CD14-positive monocyte (primary cell): ENCODE data around the gene DMXL2. TPM values are rescaled to one million over a fixed set of nuclear protein-coding genes. Genes with fewer than 3 reads are reported as not detected.
A peak's percentile ranks its signal among the peaks of the same experiment; 100 is the strongest.

Source experiments
- DNase-seq, 3 donors: peaks; one replicate each; pipeline ENCODE4 v3.0.0-alpha.2; 2011 to 2022
- H2AFZ ChIP-seq: 2 replicates; pipeline ENCODE4 v1.6.0; 2012; ENCODE audit warnings: mild to moderate bottlenecking, low read depth, low read length, inconsistent platforms; ENCODE audit not compliant: insufficient read depth, poor library complexity, severe bottlenecking
- H3K27ac ChIP-seq, 2 donors: 1 replicate in 1 of 2; 2 replicates in 1 of 2; pipeline ENCODE4 v1.5.1; 2012 to 2013; ENCODE audit warnings: low read length in 2 of 2, control low read depth in 1 of 2, inconsistent platforms in 1 of 2, low read depth in 1 of 2, mild to moderate bottlenecking in 1 of 2
- H3K27me3 ChIP-seq, 2 donors: one replicate each; pipeline versions ENCODE4 v1.6.0 to v1.6.1; 2011 to 2013; ENCODE audit warnings: low read length in 2 of 2; ENCODE audit not compliant: control insufficient read depth in 2 of 2, insufficient read depth in 2 of 2
- H3K36me3 ChIP-seq, 2 donors: replicated peaks in 1 of 2; 1 replicate in 1 of 2; 2 replicates in 1 of 2; pipeline versions ENCODE4 v1.5.1 to v1.6.1; 2012 to 2013; ENCODE audit warnings: low read length in 2 of 2, control low read depth in 1 of 2, inconsistent platforms in 1 of 2, mild to moderate bottlenecking in 1 of 2; ENCODE audit not compliant: insufficient read depth in 2 of 2, control insufficient read depth in 1 of 2
- H3K4me1 ChIP-seq, 2 donors: 1 replicate in 1 of 2; 2 replicates in 1 of 2; pipeline versions ENCODE4 v1.5.1 to v1.6.1; 2012 to 2013; ENCODE audit warnings: low read length in 2 of 2, control low read depth in 1 of 2, inconsistent platforms in 1 of 2, mild to moderate bottlenecking in 1 of 2, moderate library complexity in 1 of 2; ENCODE audit not compliant: insufficient read depth in 2 of 2, control insufficient read depth in 1 of 2
- H3K4me2 ChIP-seq: replicated peaks from 2 replicates; pipeline ENCODE3; 2012; ENCODE audit warnings: low read length, moderate library complexity, mild to moderate bottlenecking; ENCODE audit not compliant: poor library complexity, severe bottlenecking; ENCODE audit errors: extremely low read depth
- H3K4me3 ChIP-seq, 3 experiments: fragments of 200-600 bp in 1 of 3; sonication (generic) in 1 of 3; replicated peaks in 1 of 3; 1 replicate in 2 of 3; 2 replicates in 1 of 3; pipeline ENCODE4 v1.5.1; 2011 to 2013; ENCODE audit warnings: low read length in 3 of 3, mild to moderate bottlenecking in 3 of 3, control low read depth in 2 of 3, low read depth in 2 of 3, inconsistent platforms in 1 of 3, moderate library complexity in 1 of 3
- H3K79me2 ChIP-seq: 2 replicates; pipeline ENCODE4 v1.6.0; 2012; ENCODE audit warnings: mild to moderate bottlenecking, control low read depth, inconsistent platforms, low read length, moderate library complexity; ENCODE audit not compliant: insufficient read depth
- H3K9ac ChIP-seq: 2 replicates; pipeline ENCODE4 v1.6.0; 2017; ENCODE audit warnings: low read length, mild to moderate bottlenecking; ENCODE audit not compliant: insufficient read depth, poor library complexity, severe bottlenecking
- H3K9me3 ChIP-seq, 2 donors: replicated peaks in 1 of 2; 1 replicate in 1 of 2; 2 replicates in 1 of 2; pipeline versions ENCODE4 v1.5.1 to v1.6.1; 2012 to 2013; ENCODE audit warnings: low read length in 2 of 2, control low read depth in 1 of 2; ENCODE audit not compliant: control insufficient read depth in 1 of 2, insufficient read depth in 1 of 2
- H4K20me1 ChIP-seq: 2 replicates; pipeline ENCODE4 v1.6.0; 2012; ENCODE audit warnings: mild to moderate bottlenecking, low read length, control low read depth, moderate library complexity; ENCODE audit not compliant: insufficient read depth
- H3K27ac Mint-ChIP-seq, 7 donors: one replicate each; pipeline ENCODE4 v1.8.0; 2020; ENCODE audit warnings: mild to moderate bottlenecking in 7 of 7, mixed read lengths in 7 of 7, moderate library complexity in 6 of 7, inconsistent platforms in 2 of 7
- H3K27me3 Mint-ChIP-seq, 3 donors: one replicate each; pipeline ENCODE4 v1.8.0; 2021 to 2022; ENCODE audit warnings: low read depth in 3 of 3, mild to moderate bottlenecking in 3 of 3, mixed read lengths in 3 of 3, moderate library complexity in 3 of 3, inconsistent platforms in 1 of 3
- H3K36me3 Mint-ChIP-seq, 2 donors: one replicate each; pipeline ENCODE4 v1.8.0; 2020; ENCODE audit warnings: mixed read lengths in 2 of 2, inconsistent platforms in 1 of 2, mild to moderate bottlenecking in 1 of 2
- H3K4me1 Mint-ChIP-seq: one replicate; pipeline ENCODE4 v1.8.0; 2020; ENCODE audit warnings: mild to moderate bottlenecking, mixed read lengths
- H3K4me3 Mint-ChIP-seq, 2 donors: one replicate each; pipeline ENCODE4 v1.8.0; 2020; ENCODE audit warnings: mild to moderate bottlenecking in 2 of 2, mixed read lengths in 2 of 2, moderate library complexity in 1 of 2
- H3K9me3 Mint-ChIP-seq, 7 donors: one replicate each; pipeline ENCODE4 v1.8.0; 2020 to 2022; ENCODE audit warnings: mixed read lengths in 7 of 7, mild to moderate bottlenecking in 6 of 7, moderate library complexity in 6 of 7, inconsistent platforms in 2 of 7
- CTCF ChIP-seq: fragments of 200-600 bp; IDR thresholded peaks from one replicate; pipeline ENCODE4 v1.8.0; 2022; ENCODE audit warnings: antibody characterized with exemption, mild to moderate bottlenecking
- WGBS: methylation state at CpG from one replicate; pipeline ENCODE4 v1.1.5; 2013; ENCODE audit warnings: missing lambda C conversion rate; ENCODE audit not compliant: insufficient coverage; 5-methylcytosine and 5-hydroxymethylcytosine counted together
- intact Hi-C, 2 donors: fragments of 100-400 bp; cut with micrococcal nuclease; formaldehyde crosslinking; loops; one replicate each; pipeline versions ENCODE4 v1.15.0 to v1.15.1; 2023
- polyA minus RNA-seq: library from RNA; depleted of rRNA, polyadenylated mRNA; stranded (reverse); fragments of >200 nt; gene quantifications from 2 replicates; pipeline ENCODE4 v1.2.3, GENCODE V29; 2012
- polyA plus RNA-seq, 3 donors: library from polyadenylated mRNA; depleted of rRNA in 1 of 3; unstranded in 2 of 3; stranded (reverse) in 1 of 3; fragments of 300-500 nt in 2 of 3; fragments of >200 nt in 1 of 3; fragmentation: Illumina TruSeq in 2 of 3; gene quantifications; 1 replicate in 2 of 3; 2 replicates in 1 of 3; pipeline ENCODE4 v1.2.3, GENCODE V29; 2012 to 2021
- total RNA-seq, 12 experiments: library from RNA in 1 of 12; stranded (reverse) in 1 of 12; fragments of 120-200 nt in 1 of 12; gene quantifications; one replicate each; pipeline ENCODE4 v1.2.4 and lab custom pipeline; 2013 to 2026; ENCODE audit warnings: mixed read lengths in 6 of 12, inconsistent platforms in 1 of 12

Gene DMXL2
- total RNA-seq (2013) = 295 TPM
- 100 to 1,000 TPM in 1 of 3 donors, 10 to 100 TPM in 2; 29.1 to 449 (median 45.5) TPM for polyA plus RNA-seq
- 131 and 136 TPM in 2 replicates for polyA minus RNA-seq
- 568 to 2,027 (median 988) reads per million in 11 experiments for total RNA-seq (lab: John Stamatoyannopoulos, UW)

- H3K27ac Mint-ChIP-seq = peak within 1 kb of the TSS; percentile 98 to 100 (median 99)
Measured at GRCh38 chr15:51622604-51623370, at the start of gene DMXL2. DMXL2 (minus strand) TSS chr15:51622771; CDS start chr15:51622545, 226 bp downstream.

More at GRCh38 chr15:51622604-51623370, at the start of gene DMXL2:
- Histone ChIP-seq H3K9me3 (no peaks in the 10 kb centered on the region), H3K36me3 (no peaks in the 10 kb centered on the region), H4K20me1 (peaks cover 15% of the 10 kb centered on the region), H3K27ac (peak within 1 kb of the TSS; percentile 98 to 100), H3K4me3 (peak within 1 kb of the TSS; percentile 78 to 99 (median 95)), H3K27me3 (no peaks in the 10 kb centered on the region), H2AFZ (peak within 1 kb of the TSS; percentile 62), H3K4me2 (peak within 1 kb of the TSS; percentile 92), H3K79me2 (peaks cover 55% of the 10 kb centered on the region), H3K4me1 (peaks cover 54 to 76% of the 10 kb centered on the region in 2 donors), H3K9ac (peak within 1 kb of the TSS; percentile 99)
- under 1% methylated on average over 54 of the region's 83 CpGs for WGBS
- no peaks in the 10 kb centered on the region for H3K9me3 Mint-ChIP-seq
- intact Hi-C loops = loop anchor here (2.0 to 10.0 kb wide), 4 partner anchors 35 to 392 kb away; partner anchors contain the start of genes LYSMD2 (in 1 of the 2) and MAPK6 (in 1 of the 2)
- H3K4me1 Mint-ChIP-seq = peaks cover 56% of the 10 kb centered on the region
- H3K27me3 Mint-ChIP-seq = no peaks in the 10 kb centered on the region
- peak within 1 kb of the TSS; percentile 98 to 99 for H3K4me3 Mint-ChIP-seq
- DNase-seq = peak; percentile 87 to 94 (median 91)
- no peak for TF ChIP-seq CTCF
- peaks cover 9 to 14% of the 10 kb centered on the region in 2 donors for H3K36me3 Mint-ChIP-seq
